GM18517 (cell line): ENCODE measurements around the gene EXD3.

Source experiments
- ATAC-seq: cut with Tn5 transposase; IDR thresholded peaks from one replicate; pipeline ENCODE4 v1.9.1; 2021; ENCODE audit warnings: mild to moderate bottlenecking, moderate library complexity; ENCODE audit not compliant: unreplicated experiment

Gene EXD3

GRCh38 chr9:137433916-137434431, 11.0 kb upstream of the EXD3 start:
- no peak for ATAC-seq

GRCh38 chr9:137433349-137433915, 10.5 kb upstream of the EXD3 start:
- no peak for ATAC-seq

- ATAC-seq, result no peak
Observed at GRCh38 chr9:137432687-137433348, 9.9 kb upstream of the EXD3 start.

GRCh38 chr9:137431416-137431931, 8.5 kb upstream of the EXD3 start:
- no peak for ATAC-seq

- ATAC-seq, result no peak
Observed at GRCh38 chr9:137430723-137431415, 7.9 kb upstream of the EXD3 start.

- ATAC-seq, result no peak
Observed at GRCh38 chr9:137429974-137430722, 7.2 kb upstream of the EXD3 start.

- no peak for ATAC-seq
Observed at GRCh38 chr9:137429546-137429890, 6.6 kb upstream of the EXD3 start.

- no peak for ATAC-seq
Observed at GRCh38 chr9:137428841-137429545, 6.0 kb upstream of the EXD3 start.

GRCh38 chr9:137428311-137428630, 5.3 kb upstream of the EXD3 start:
- ATAC-seq, result no peak

GRCh38 chr9:137427454-137428310, 4.7 kb upstream of the EXD3 start:
- ATAC-seq, result no peak

GRCh38 chr9:137426018-137426681, 3.2 kb upstream of the EXD3 start:
- no peak for ATAC-seq

- peak; percentile 31 for ATAC-seq
Observed at GRCh38 chr9:137423514-137424291, 741 bp upstream of the EXD3 start.

GRCh38 chr9:137421838-137422603, 941 bp downstream of the EXD3 start:
- ATAC-seq, result no peak

GRCh38 chr9:137417161-137418021, 5.6 kb downstream of the EXD3 start:
- no peak for ATAC-seq

- no peak for ATAC-seq
Observed at GRCh38 chr9:137416563-137417151, 6.3 kb downstream of the EXD3 start.

- ATAC-seq, result no peak
Observed at GRCh38 chr9:137416006-137416562, 6.9 kb downstream of the EXD3 start.
